ENCODE results near the gene PLET1.

The PLET1 gene, protein sequence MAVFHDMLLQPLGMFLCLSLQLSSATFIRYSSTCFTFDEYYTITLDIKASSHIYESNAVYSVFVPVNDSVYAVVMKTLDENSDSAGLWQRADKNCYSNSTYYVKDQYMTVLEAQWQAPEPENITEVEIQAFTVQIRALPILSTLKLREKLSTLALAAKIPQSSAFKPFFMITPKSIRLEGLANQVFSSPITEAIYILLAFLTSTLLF

DNA sequence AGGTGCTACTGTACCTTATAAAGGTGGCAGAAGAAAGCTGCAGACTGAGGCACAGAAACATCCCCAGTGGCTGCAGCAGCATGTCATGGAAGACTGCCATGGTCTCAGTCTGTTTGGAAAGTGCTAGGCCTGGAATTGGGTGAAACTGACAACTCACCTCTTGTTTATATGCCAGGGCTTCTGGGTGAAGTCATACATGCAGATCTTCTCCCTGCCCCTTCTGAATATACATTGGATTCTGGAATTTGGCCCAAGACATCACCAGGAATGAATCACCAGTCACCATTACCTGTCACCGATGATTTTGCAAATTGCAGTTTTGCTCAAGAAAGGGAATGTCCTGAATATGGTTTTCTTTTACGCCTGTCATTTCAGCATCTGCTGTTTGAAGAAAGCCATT lies at the start of gene PLET1:
TSS of gene PLET1 (minus strand) at position 371 of the 400 bp plus-strand sequence. CDS start at position 100, 271 bp downstream.
- DNase-seq (ENCODE audit: insufficient read length, low spot score) (no peak), FAIRE-seq (no peak)
- no peak for TF ChIP-seq POLR2A (IDR thresholded peaks at IDR 0.05; ENCODE audit: low read depth, low read length)

DNA sequence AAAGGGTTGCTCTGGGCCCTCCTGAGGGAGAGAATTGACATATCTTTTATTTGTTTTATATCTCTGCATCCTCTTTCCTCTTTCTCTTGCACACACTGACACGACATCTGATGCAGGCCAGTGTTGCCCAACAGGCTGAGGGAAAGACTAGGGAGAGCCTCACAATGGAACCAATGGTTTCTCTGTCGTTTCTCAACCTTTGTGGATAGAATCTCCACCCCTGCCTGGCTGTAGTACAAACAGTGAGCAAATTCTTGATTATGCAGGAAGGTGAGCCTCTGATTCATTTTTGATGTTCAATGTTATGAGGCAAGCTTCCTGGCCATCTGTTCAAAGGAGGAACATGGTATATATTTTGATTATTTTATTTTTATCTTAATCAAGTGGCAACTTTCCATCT lies 49.8 kb upstream of the PLET1 start:
- DNase-seq (ENCODE audit: insufficient read length, low spot score) (no peak), FAIRE-seq (no peak)
- no peak for TF ChIP-seq POLR2A (IDR thresholded peaks at IDR 0.05; ENCODE audit: low read depth, low read length)

DNA sequence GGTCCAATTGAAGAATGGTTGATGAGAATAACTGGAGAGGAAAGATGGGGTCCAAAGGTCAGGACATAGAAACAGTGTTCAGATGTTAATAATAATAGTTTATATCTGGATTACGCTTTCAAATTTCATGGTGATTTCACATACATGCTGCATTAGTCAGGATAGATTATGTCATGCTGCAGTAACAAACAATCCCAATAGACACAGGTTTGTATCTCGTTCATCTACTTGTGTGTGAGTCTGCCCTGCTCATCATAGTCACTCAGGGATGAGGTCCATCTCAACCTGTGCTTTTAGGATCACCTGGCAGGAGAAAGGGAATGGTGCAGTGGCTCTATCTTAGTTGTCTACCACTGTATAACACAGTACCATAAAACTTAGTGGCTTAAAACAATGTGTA lies 48.0 kb upstream of the PLET1 start:
- TF ChIP-seq POLR2A (IDR thresholded peaks at IDR 0.05; ENCODE audit: low read depth, low read length), result no peak
- DNase-seq (ENCODE audit: insufficient read length, low spot score) (no peak), FAIRE-seq (no peak)

- no peak for FAIRE-seq
- no peak for DNase-seq (ENCODE audit: insufficient read length, low spot score)
- no peak for TF ChIP-seq POLR2A (IDR thresholded peaks at IDR 0.05; ENCODE audit: low read depth, low read length)
These were observed 47.0 kb upstream of the PLET1 start for GRCh38 chr11:112307616-112308015.

DNA sequence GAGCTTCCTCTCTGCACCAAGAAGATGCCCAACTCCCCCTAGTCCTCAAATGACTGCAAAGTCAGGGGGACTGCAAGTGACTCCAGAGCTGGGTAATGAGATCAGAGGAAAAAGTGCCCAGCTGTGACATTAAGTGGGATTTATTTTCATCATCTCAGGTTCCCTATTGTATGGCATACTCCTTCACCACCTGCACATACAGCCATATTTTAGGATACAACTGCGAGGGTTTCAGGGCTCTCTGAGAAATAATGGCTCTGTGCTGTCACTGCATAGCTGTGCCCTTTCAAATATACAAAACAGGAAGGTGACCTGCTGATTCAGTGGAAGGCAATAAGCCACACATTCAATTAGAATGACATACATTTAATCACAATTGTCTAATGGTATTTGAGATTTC lies 45.6 kb upstream of the PLET1 start:
- DNase-seq (ENCODE audit: insufficient read length, low spot score) (no peak), FAIRE-seq (no peak)
- TF ChIP-seq POLR2A (IDR thresholded peaks at IDR 0.05; ENCODE audit: low read depth, low read length), result no peak

- FAIRE-seq (no peak), DNase-seq (ENCODE audit: insufficient read length, low spot score) (no peak)
- no peak for TF ChIP-seq POLR2A (IDR thresholded peaks at IDR 0.05; ENCODE audit: low read depth, low read length)
These were observed 44.3 kb upstream of the PLET1 start for GRCh38 chr11:112304914-112305313.

GRCh38 chr11:112303616-112304015 lies 43.0 kb upstream of the PLET1 start:
- DNase-seq (ENCODE audit: insufficient read length, low spot score), result no peak
- FAIRE-seq, result no peak
- TF ChIP-seq POLR2A (IDR thresholded peaks at IDR 0.05; ENCODE audit: low read depth, low read length), result no peak

- DNase-seq (ENCODE audit: insufficient read length, low spot score), result no peak
- no peak for TF ChIP-seq POLR2A (IDR thresholded peaks at IDR 0.05; ENCODE audit: low read depth, low read length)
- no peak for FAIRE-seq
These were observed 41.7 kb upstream of the PLET1 start for GRCh38 chr11:112302226-112302868.

DNA sequence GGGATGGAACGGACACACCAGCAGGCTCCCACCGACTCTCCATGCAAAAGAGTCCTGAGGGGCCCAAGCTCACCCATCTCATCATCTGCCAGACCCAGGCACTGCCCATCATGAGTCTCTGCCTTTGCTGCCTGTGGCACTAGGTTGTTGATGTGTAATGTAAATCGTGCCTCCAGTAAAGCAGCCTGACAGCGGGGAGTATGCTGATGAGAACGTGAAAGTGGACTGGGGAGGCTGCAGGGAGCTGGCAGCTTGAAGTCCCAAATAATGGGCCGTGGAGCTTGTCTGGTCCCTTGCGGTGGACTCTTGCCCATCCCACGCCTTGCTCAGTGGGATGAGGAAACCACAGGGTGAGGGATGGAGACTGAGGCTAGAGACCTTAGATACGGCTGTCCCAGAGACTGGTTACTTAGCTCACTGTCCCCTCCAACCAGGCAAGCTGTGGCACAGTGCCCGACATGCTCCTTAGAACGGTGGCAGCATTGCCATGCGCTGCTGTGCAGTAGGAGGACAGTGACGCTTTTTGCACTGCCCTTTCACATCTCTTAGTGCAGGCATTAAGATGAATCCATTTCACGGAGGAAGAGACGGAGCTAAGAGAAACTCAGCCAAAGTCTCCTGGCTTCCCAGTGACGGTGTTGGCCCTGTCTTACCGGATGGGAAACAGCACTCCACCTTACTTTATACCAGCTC lies 39.6 kb upstream of the PLET1 start:
- no peak for TF ChIP-seq POLR2A (IDR thresholded peaks at IDR 0.05; ENCODE audit: low read depth, low read length)
- no peak for FAIRE-seq

DNA sequence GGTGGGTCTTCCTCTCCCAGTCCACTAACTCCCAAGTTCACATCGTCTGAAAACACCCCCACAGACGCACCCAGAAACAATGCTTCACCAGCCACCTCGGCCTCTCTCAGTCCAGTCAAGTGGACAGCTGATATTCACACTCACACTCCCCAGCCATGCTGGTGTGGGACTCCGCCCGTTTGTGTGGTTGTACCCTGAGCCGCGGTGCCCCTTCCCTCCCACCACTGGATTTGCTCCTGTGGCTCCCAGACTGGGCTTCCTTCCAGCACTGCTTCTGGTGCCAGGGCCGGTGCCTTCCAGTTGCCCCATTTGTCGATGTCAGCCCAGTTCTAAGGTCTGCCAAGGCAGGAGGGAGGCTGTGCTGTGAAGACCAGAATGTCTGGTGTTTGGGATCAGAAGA lies 37.9 kb upstream of the PLET1 start:
- FAIRE-seq, result no peak

More for the DNA sequence above, 39.6 kb upstream of the PLET1 start:
- DNase-seq (ENCODE audit: insufficient read length, low spot score), result no peak

DNA sequence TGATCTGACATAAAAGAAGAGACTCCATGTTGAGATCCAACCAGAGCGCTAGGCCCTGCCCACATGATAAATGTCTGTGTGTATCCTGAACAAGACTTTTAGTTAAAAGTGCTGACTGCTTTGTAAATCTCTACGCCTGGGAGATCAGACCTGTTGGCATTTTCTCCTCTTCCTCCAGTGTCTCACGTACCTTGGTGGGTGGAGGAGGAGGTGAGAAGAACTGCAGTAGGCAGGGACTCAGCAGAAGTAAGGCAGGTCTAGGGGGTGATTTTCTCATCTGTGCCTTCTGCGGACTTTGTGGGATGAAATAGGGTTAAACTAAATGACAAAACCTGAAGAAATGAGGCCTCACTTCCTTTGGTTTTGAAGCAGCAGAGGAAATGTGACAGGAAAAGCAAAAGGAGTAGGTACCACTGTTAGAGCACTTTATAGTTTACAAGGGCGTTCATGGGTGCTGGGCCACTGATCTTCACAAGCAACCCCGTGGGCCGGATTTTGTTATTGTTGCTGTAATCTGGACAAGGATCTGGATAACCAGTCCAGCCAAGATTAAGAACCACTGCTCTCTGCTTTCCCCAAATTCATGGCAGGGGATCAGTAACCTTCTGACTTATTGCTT lies 36.7 kb upstream of the PLET1 start:
- DNase-seq (ENCODE audit: insufficient read length, low spot score), result no peak
- FAIRE-seq, result no peak
- TF ChIP-seq POLR2A (IDR thresholded peaks at IDR 0.05; ENCODE audit: low read depth, low read length), result no peak

More for the DNA sequence above, 37.9 kb upstream of the PLET1 start:
- TF ChIP-seq POLR2A (IDR thresholded peaks at IDR 0.05; ENCODE audit: low read depth, low read length), result no peak
- DNase-seq (ENCODE audit: insufficient read length, low spot score), result no peak

DNA sequence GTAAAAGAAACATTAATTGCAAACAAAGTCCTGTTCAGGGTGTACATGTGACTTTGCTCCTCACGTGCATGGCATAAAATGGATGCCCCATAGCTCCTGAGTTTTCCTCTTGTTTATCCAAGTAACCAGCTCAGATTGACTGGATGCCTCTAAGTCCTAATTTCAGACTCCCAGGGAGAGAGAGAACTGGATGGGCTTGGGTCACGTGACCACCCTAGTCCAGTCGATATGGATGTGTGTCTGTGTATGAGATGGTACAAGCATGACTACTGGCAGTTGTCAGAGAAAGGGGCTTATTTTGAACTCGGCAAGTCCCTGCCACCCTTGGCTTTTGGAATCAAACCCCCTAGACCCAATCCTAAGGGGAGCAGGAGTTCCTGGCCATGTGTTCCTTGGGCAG lies 35.4 kb upstream of the PLET1 start:
- TF ChIP-seq POLR2A (IDR thresholded peaks at IDR 0.05; ENCODE audit: low read depth, low read length), result no peak
- DNase-seq (ENCODE audit: insufficient read length, low spot score) (no peak), FAIRE-seq (no peak)

GRCh38 chr11:112294688-112295340 lies 34.2 kb upstream of the PLET1 start:
- TF ChIP-seq POLR2A (IDR thresholded peaks at IDR 0.05; ENCODE audit: low read depth, low read length), result no peak
- DNase-seq (ENCODE audit: insufficient read length, low spot score) (no peak), FAIRE-seq (no peak)

GRCh38 chr11:112293614-112294013 lies 33.0 kb upstream of the PLET1 start:
- FAIRE-seq, result no peak
- no peak for TF ChIP-seq POLR2A (IDR thresholded peaks at IDR 0.05; ENCODE audit: low read depth, low read length)
- no peak for DNase-seq (ENCODE audit: insufficient read length, low spot score)
